WTC11 (cell line): Measurements from ENCODE around the gene PLAAT3.
"Not testable (repeated sequence)": the region's sequence is repeated elsewhere in the genome, so short reads cannot be mapped to it uniquely, and the experiment has no call there.

Source experiments
- MAX ChIP-seq: sonication (generic); formaldehyde crosslinking; IDR thresholded peaks from 2 replicates; pipeline ENCODE4 v1.8.0; 2022; ENCODE audit warnings: mild to moderate bottlenecking, missing genetic modification reagents
- SMAD3 ChIP-seq: sonication (generic); formaldehyde crosslinking; IDR thresholded peaks from 2 replicates; pipeline ENCODE4 v1.8.0; 2022; ENCODE audit warnings: missing genetic modification reagents, mild to moderate bottlenecking, borderline replicate concordance
- STAT6 ChIP-seq: sonication (generic); formaldehyde crosslinking; conservative IDR thresholded peaks from 2 replicates; pipeline ENCODE4 v1.8.1; 2023; ENCODE audit warnings: mild to moderate bottlenecking, low read depth, missing genetic modification reagents, moderate library complexity
- TF ChIP-seq, protein P1 (sequence below): fragments of 200-600 bp; IDR thresholded peaks from 2 replicates; pipeline ENCODE4 v1.8.0; 2022; ENCODE audit warnings: antibody characterized with exemption

DNA sequence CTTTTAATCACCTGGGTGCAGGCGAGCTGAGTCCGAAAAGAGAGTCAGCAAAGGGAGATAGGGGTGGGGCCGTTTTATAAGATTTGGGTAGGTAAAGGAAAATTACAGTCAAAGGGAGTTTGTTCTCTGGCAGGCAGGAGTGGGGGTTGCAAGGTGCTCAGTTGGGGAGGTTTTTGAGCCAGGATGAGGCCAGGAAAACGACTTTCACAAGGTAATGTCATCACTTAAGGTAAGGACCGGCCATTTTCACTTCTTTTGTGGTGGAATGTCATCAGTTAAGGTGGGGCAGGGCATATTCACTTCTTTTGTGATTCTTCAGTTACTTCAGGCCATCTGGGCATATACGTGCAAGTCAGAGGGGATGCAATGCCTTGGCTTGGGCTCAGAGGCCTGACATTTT is 84.9 kb downstream of the PLAAT3 start:
- not testable (repeated sequence) for TF ChIP-seq MAX (CRISPR knock-in tag); SMAD3 (CRISPR knock-in tag); STAT6
- TF ChIP-seq, protein P1, sequence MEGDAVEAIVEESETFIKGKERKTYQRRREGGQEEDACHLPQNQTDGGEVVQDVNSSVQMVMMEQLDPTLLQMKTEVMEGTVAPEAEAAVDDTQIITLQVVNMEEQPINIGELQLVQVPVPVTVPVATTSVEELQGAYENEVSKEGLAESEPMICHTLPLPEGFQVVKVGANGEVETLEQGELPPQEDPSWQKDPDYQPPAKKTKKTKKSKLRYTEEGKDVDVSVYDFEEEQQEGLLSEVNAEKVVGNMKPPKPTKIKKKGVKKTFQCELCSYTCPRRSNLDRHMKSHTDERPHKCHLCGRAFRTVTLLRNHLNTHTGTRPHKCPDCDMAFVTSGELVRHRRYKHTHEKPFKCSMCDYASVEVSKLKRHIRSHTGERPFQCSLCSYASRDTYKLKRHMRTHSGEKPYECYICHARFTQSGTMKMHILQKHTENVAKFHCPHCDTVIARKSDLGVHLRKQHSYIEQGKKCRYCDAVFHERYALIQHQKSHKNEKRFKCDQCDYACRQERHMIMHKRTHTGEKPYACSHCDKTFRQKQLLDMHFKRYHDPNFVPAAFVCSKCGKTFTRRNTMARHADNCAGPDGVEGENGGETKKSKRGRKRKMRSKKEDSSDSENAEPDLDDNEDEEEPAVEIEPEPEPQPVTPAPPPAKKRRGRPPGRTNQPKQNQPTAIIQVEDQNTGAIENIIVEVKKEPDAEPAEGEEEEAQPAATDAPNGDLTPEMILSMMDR: not testable (repeated sequence)
